ENCODE data around the gene SPX. TPM values are rescaled to one million over a fixed set of nuclear protein-coding genes. Genes with fewer than 3 reads are reported as not detected.

The SPX gene, protein sequence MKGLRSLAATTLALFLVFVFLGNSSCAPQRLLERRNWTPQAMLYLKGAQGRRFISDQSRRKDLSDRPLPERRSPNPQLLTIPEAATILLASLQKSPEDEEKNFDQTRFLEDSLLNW
- total RNA-seq: 0.25 and 0.77 TPM in 2 replicates

DNA sequence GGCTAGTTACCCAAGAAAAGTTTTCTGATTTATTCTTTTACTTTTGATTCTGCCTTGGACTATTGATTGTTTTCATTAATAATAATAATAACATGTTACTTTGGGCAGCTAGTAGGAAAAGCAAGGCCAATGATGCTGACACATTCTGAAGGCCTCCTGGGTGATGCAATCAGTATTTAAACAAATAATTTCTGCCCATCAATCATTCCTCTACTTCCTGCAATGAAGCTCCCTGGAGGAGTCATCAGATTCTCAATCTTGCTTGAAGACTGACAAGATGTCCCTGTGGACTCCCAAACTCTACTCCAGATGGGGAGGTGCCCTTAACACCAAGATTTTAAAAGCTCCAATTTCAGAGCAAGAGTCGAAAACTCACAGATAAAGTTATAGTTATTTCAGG lies at the start of gene SPX:
Gene SPX (plus strand): TSS at position 244 of the 400 bp plus-strand sequence. CDS start 177 bp downstream, outside the sequence.

GRCh38 chr12:21501258-21502163 lies 24.6 kb upstream of the SPX start, which contains the start of the genes GOLT1B and RECQL:
Gene GOLT1B (plus strand): TSS chr12:21501789. CDS start chr12:21501924, 135 bp downstream.
Gene RECQL (minus strand): TSS chr12:21501635. CDS start chr12:21499570, 2,065 bp downstream.

Other genes starting within 250 kb of the SPX start
- gene SLCO1A2, start 191.4 kb upstream of the SPX start, total RNA-seq: not detected in 2 replicates
- gene IAPP, start 153.4 kb upstream of the SPX start, total RNA-seq: not detected in 2 replicates
- gene PYROXD1, start 88.6 kb upstream of the SPX start, total RNA-seq: 16.2 and 19.8 TPM in 2 replicates
- gene RECQL, start 24.7 kb upstream of the SPX start, total RNA-seq: 107 and 230 TPM in 2 replicates
- gene GOLT1B, start 24.5 kb upstream of the SPX start, total RNA-seq: 71.7 and 82.7 TPM in 2 replicates
- gene GYS2, start 78.6 kb downstream of the SPX start, total RNA-seq: not detected in 2 replicates
- gene LDHB, start 131.5 kb downstream of the SPX start, total RNA-seq: 943 and 1,120 TPM in 2 replicates
- 9.6 and 15.5 TPM in 2 replicates for gene KCNJ8, start 248.4 kb downstream of the SPX start, total RNA-seq